GM18873 (cell line): ENCODE results near the gene SLC38A1.
"Not testable (repeated sequence)": the region's sequence is repeated elsewhere in the genome, so short reads cannot be mapped to it uniquely, and the experiment has no call there.

Source experiments
- ATAC-seq: cut with Tn5 transposase; IDR thresholded peaks from one replicate; pipeline ENCODE4 v1.9.1; 2021; ENCODE audit warnings: mild to moderate bottlenecking, moderate library complexity, moderate number of reproducible peaks; ENCODE audit not compliant: unreplicated experiment, low FRiP score

SLC38A1 gene

DNA sequence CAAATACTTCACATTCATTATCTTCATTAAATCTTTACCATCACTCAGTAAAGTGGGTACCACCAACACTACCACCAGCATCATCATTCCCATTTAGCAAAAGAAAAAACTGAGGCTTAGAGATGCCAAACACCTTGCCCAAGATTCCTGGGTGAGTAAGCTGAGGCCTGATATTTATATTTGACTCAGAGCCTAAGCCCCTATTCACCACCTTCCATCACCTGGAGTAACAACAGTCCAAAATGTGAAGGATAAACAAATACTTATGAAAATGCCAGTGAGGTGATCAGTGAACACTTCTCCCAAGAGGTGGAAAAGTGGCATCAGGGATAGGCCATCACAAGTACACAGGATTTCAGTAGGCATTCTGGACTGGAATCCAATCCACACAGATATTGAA, 3.7 kb downstream of the SLC38A1 start:
- ATAC-seq, result no peak

GRCh38 chr12:46264057-46264456, 4.8 kb downstream of the SLC38A1 start:
- ATAC-seq, result no peak

GRCh38 chr12:46263140-46264016, 5.5 kb downstream of the SLC38A1 start:
- ATAC-seq, result no peak

- ATAC-seq, result no peak
Observed at GRCh38 chr12:46261646-46262045, 7.2 kb downstream of the SLC38A1 start.

DNA sequence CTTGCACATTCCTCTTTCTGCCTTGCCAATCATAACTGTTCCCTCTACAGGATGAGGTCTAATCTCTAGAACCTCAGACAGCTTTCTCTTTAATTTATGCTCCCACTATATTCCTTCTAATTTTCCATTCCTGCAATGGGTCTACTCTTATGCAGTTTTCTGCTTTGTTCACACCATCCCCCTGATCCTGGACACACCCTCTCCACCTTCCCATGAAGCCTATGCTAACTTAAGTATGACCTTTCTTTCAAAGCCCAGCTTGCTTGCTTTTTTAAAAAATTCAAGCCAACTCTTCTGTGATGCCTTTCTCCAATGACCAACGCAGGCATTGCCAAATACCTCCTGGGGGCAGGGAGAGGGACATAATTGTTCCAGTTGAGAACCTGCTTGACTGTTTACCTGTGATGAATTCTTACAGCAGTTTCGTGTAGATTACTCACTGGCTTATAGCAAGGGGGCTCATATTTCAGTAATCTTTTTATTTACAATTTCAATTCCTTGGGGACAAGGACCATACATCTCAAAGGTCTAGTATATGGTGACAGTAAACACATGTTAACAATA, 7.8 kb downstream of the SLC38A1 start:
- no peak for ATAC-seq

DNA sequence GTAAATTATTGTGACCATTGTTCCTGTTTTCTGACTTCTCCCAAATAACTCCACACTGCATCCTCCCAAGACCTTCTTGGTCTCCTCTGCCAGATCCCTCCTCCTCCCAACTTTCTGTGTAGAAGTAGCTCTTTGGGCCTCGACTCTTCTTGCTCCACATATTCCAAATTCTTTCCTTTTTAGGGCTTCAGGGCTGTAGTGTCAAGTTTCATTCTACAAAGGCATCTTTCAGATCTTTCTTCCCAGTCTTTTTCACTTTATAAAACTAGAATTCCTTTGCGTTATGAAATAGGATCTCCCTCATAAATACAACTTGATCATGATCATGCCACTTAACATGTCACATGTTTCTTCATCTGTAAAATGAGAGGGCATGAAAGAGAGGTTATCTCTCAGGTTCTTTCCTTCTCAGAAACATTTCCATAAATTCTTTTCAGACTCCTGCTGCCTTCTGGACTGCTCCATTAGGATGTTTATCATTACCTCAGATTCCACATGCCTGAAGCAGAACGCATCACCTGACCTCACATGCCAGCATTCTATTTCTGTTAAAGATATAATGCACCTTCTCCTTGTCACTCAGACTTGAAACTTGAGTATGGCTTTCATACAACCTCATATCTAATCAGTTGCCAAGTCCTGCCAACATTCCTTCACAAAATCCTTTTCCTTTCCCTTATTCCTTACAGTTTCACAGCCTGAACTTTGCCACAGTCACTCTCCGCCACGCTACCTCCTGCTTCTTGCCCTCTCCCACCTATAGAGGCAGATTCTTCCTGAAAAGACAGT, 8.5 kb downstream of the SLC38A1 start:
- no peak for ATAC-seq

- no peak for ATAC-seq
Observed at GRCh38 chr12:46259713-46260112, 9.1 kb downstream of the SLC38A1 start.

DNA sequence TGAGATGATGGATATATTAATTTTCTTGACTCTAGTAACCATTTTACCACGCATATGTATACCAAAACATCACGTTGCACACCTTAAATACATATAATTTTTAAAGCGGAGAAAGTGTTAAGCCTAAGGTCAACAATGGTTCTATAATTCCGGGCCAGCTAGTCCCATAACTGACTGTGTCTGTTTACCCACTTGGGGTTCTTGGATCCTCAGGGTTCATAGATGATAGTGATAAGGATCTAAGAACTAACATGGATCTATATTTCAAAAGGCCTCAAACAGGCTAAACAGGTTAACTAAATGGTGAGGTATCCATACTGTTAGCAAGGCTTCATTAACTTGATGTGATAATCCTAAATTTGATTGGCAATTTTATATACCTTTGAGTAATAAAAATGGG, 9.8 kb downstream of the SLC38A1 start:
- no peak for ATAC-seq

DNA sequence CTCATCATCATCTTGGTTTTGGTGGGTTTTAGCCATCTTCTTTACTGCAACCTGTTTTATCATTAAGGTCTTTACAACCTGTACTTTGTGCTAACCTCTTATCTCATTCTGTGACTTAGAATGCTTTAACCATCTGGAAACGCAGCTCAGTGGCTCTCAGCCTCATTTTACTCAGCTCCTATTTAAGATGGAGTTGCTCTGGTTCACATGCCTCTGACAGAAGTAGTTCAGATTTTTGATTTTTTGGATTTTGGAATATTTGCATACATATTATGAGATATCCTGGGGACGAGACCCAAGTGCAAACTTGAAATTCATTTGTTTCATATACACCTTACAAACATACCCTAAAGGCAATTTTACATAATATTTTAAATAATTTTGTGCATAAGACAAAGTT, 10.7 kb downstream of the SLC38A1 start:
- ATAC-seq, result no peak

DNA sequence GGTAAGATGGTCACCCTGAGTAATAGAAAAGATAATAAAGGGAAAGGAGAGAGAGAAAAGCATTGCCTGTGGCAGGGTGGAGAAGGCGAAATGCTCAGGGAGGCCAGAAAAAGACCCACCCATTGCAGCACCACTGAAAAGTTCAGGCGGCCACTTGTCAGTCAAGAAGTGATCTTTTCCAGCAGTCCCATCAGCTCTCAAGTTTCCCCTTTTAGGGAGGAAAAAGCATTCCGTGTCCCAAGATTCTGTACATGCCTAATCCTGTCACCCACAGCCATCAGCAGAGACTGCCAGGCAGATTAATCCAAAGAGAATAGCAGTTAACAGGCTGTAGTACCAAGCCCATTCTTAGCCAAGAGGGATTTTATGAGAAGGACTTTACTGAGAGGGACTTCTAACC, 11.9 kb downstream of the SLC38A1 start:
- no peak for ATAC-seq

DNA sequence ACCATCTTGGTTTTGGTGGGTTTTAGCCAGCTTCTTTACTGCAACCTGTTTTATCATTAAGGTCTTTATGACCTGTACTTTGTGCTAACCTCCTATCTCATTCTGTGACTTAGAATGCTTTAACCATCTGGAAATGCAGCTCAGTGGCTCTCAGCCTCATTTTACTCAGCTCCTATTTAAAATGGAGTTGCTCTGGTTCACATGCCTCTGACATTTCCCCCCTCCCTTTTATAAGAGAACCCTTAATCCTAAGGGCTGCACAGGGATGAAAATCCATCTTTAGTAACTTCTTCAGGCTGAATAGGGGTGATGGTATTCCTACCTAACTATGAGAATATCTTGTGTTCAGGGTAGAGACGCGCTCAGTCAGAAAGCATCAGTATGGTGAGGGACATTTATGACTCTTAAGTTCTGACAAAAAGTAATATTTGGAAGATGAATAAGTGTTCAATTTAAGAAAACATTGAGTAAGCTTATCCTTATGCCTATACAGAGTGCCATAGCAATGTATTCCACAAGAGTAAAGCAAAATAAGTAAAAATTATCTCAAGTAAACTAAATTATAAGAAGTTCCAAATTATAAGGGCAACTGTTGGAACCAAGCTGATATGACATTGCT, 15.2 kb downstream of the SLC38A1 start:
- ATAC-seq, result no peak

- ATAC-seq, result not testable (repeated sequence)
Observed at GRCh38 chr12:46251994-46252393, 16.8 kb downstream of the SLC38A1 start.

DNA sequence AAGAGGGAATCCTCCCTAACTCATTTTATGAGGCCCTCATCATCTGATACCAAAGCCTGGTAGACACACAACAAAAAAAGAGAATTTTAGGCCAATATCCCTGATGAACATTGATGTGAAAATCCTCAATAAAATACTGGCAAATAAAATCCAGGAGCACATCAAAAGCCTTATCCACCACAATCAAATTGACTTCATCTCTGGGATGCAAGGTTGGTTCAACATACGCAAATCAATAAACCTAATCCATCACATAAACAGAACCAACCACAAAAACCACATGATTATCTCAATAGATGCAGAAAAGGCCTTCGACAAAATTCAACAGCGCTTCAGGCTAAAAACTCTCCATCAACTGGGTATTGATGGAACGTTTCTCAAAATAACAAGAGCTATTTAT, 18.9 kb downstream of the SLC38A1 start:
- ATAC-seq, result not testable (repeated sequence)

DNA sequence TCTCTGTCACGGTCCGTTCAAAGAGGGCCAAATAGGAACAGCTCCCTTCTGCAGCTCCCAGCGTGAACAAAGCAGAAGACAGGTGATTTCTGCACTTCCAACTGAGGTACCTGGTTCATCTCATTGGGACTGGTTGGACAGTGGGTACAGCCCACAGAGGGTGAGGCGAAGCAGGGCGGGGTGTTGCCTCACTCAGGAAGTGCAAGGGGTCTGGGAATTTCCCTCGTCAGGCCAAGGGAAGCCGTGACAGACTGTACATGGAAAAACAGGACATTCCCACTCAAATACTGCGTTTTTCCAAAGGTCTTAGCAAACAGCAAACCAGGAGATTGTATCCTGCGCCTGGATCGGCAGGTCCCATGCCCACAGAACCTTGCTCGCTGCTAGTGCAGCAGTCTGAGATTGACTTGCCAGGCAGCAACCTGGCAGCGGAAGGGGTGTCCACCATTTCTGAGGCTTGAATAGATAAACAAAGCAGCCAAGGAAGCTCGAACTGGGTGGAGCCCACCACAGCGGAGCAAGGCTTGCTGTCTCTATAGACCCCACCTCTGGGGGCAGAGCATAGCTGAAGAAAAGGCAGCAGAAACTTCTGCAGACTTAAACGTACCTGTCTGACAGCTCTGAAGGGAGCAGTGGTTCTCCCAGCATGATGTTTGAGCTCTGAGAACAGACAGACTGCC, 22.7 kb downstream of the SLC38A1 start:
- ATAC-seq, result no peak

DNA sequence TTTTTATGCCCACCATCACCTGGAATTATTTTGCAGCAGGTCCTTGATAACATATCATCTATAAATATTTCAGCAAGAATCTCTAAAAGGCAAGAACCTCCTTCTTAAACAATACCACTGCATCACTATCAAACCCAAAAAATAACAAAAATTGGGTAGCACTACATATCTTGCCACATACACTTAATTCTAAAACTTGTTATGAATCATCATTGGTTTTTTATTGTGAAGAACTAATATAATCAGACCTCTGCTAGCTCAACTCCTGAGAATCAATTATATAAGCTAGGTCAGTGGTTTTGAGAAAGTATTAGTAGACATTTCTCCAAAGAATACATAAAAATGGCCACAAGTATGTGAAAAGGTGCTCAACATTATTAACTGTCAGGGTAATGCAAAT, 23.8 kb downstream of the SLC38A1 start:
- no peak for ATAC-seq

GRCh38 chr12:46244273-46244915, 24.4 kb downstream of the SLC38A1 start:
- no peak for ATAC-seq

- ATAC-seq, result no peak
Observed at GRCh38 chr12:46242569-46242968, 26.3 kb downstream of the SLC38A1 start.

- ATAC-seq, result no peak
Observed at GRCh38 chr12:46240436-46240835, 28.4 kb downstream of the SLC38A1 start.

GRCh38 chr12:46238821-46239220, 30.0 kb downstream of the SLC38A1 start:
- ATAC-seq, result no peak
